Nephron (organoid): ENCODE results near the gene SERGEF.

Experiments used
- H3K27ac Mint-ChIP-seq, 3 experiments: 2 replicates each; pipeline ENCODE4 v1.8.0; 2020; ENCODE audit warnings: mixed read lengths in 3 of 3, mild to moderate bottlenecking in 2 of 3, moderate library complexity in 1 of 3
- H3K27me3 Mint-ChIP-seq: 2 replicates; pipeline ENCODE4 v1.8.0; 2021; ENCODE audit warnings: low read depth, mild to moderate bottlenecking, moderate library complexity, mixed read lengths
- H3K36me3 Mint-ChIP-seq: 2 replicates; pipeline ENCODE4 v1.8.0; 2020; ENCODE audit warnings: low read depth, mixed read lengths
- H3K4me1 Mint-ChIP-seq: 2 replicates; pipeline ENCODE4 v1.8.0; 2020; ENCODE audit warnings: mixed read lengths
- H3K4me3 Mint-ChIP-seq, 3 experiments: 2 replicates each; pipeline ENCODE4 v1.8.0; 2020; ENCODE audit warnings: mild to moderate bottlenecking in 3 of 3, mixed read lengths in 3 of 3, moderate library complexity in 2 of 3
- H3K9me3 Mint-ChIP-seq: 2 replicates; pipeline ENCODE4 v1.8.0; 2020; ENCODE audit warnings: mixed read lengths
- CTCF ChIP-seq, 3 experiments: fragments of 200-600 bp; sonication (generic); IDR thresholded peaks; one replicate each; pipeline ENCODE4 v1.5.0; 2021; ENCODE audit warnings: antibody characterized with exemption in 3 of 3; ENCODE audit not compliant: unreplicated experiment in 3 of 3

SERGEF gene

GRCh38 chr11:17772704-17773600 lies 239.9 kb downstream of the SERGEF start:
- H3K27ac Mint-ChIP-seq = no peak overlapping the region
- H3K27me3 Mint-ChIP-seq = peaks cover 3% of the 10 kb centered on the region
- H3K4me1 Mint-ChIP-seq = no peaks in the 10 kb centered on the region
- H3K9me3 Mint-ChIP-seq = no peaks in the 10 kb centered on the region
- no peak for TF ChIP-seq CTCF (IDR thresholded peaks at IDR 0.05; ENCODE audit: unreplicated experiment in 3 of 3)
- H3K4me3 Mint-ChIP-seq = no peak overlapping the region
- H3K36me3 Mint-ChIP-seq = no peaks in the 10 kb centered on the region

- TF ChIP-seq CTCF (IDR thresholded peaks at IDR 0.05; ENCODE audit: unreplicated experiment in 3 of 3) = no peak
- peaks cover 3% of the 10 kb centered on the region for H3K27me3 Mint-ChIP-seq
- no peaks in the 10 kb centered on the region for H3K4me1 Mint-ChIP-seq
These were observed 240.9 kb downstream of the SERGEF start for GRCh38 chr11:17771841-17772401.

GRCh38 chr11:17771415-17771814 lies 241.4 kb downstream of the SERGEF start:
- no peak for TF ChIP-seq CTCF (IDR thresholded peaks at IDR 0.05; ENCODE audit: unreplicated experiment in 3 of 3)
- H3K4me1 Mint-ChIP-seq = no peaks in the 10 kb centered on the region
- no peaks in the 10 kb centered on the region for H3K9me3 Mint-ChIP-seq
- H3K27me3 Mint-ChIP-seq = peaks cover 3% of the 10 kb centered on the region
- H3K4me3 Mint-ChIP-seq = no peak overlapping the region
- no peak overlapping the region for H3K27ac Mint-ChIP-seq
- H3K36me3 Mint-ChIP-seq = no peaks in the 10 kb centered on the region

More at GRCh38 chr11:17771841-17772401, 240.9 kb downstream of the SERGEF start:
- Mint-ChIP-seq H3K9me3 (no peaks in the 10 kb centered on the region), H3K36me3 (no peaks in the 10 kb centered on the region), H3K27ac (no peak overlapping the region), H3K4me3 (no peak overlapping the region)

- Mint-ChIP-seq H3K4me1 (no peaks in the 10 kb centered on the region), H3K4me3 (no peak overlapping the region), H3K27me3 (peaks cover 6% of the 10 kb centered on the region), H3K27ac (no peak overlapping the region), H3K36me3 (no peaks in the 10 kb centered on the region), H3K9me3 (no peaks in the 10 kb centered on the region)
- TF ChIP-seq CTCF (IDR thresholded peaks at IDR 0.05; ENCODE audit: unreplicated experiment in 3 of 3) = no peak
These were observed 241.9 kb downstream of the SERGEF start for GRCh38 chr11:17770917-17771316.

- TF ChIP-seq CTCF (IDR thresholded peaks at IDR 0.05; ENCODE audit: unreplicated experiment in 3 of 3) = no peak
- Mint-ChIP-seq H3K4me1 (no peaks in the 10 kb centered on the region), H3K9me3 (no peaks in the 10 kb centered on the region), H3K27me3 (peaks cover 9% of the 10 kb centered on the region), H3K4me3 (no peak overlapping the region), H3K36me3 (no peaks in the 10 kb centered on the region), H3K27ac (no peak overlapping the region)
These were observed 242.7 kb downstream of the SERGEF start for GRCh38 chr11:17770048-17770652.
